Breast epithelium (tissue), 3 donors: ENCODE results near the gene RPS6KC1.

Experiments used
- POLR2A ChIP-seq: fragments of 450-650 bp; IDR thresholded peaks from one replicate; pipeline ENCODE4 v1.6.1; 2016; ENCODE audit warnings: antibody characterized with exemption, mild to moderate bottlenecking, moderate library complexity
- POLR2AphosphoS5 ChIP-seq, 3 donors: sonication (generic); formaldehyde crosslinking; IDR thresholded peaks; one replicate each; pipeline ENCODE4 v1.6.1; 2017; ENCODE audit warnings: antibody characterized with exemption in 3 of 3
- TF ChIP-seq, protein P1 (sequence below), 3 donors: fragments of 450-650 bp; IDR thresholded peaks; one replicate each; pipeline ENCODE4 v1.5.1; 2016 to 2017; ENCODE audit warnings: antibody characterized with exemption in 3 of 3, mild to moderate bottlenecking in 3 of 3, moderate library complexity in 3 of 3

DNA sequence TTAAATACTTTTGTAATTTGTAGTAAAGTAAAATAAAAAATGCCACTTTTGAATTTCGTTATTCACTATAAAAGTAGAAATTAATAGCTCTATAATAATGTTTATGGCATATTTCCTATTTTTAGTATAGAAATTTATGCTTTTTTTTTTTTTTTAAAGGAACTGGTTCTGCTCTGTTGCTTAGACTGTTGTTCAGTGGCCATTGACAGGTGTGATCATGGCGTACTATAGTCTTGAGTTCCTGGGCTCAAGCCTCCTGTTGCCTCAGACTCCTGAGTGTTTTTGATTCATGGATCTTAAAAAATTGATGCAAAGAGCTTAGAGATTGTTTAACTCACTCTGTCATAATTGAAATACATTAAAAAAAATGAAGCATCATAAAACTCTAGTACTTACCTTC is 53.6 kb downstream of the RPS6KC1 start:
- no peak for TF ChIP-seq POLR2A
- TF ChIP-seq, protein P1, sequence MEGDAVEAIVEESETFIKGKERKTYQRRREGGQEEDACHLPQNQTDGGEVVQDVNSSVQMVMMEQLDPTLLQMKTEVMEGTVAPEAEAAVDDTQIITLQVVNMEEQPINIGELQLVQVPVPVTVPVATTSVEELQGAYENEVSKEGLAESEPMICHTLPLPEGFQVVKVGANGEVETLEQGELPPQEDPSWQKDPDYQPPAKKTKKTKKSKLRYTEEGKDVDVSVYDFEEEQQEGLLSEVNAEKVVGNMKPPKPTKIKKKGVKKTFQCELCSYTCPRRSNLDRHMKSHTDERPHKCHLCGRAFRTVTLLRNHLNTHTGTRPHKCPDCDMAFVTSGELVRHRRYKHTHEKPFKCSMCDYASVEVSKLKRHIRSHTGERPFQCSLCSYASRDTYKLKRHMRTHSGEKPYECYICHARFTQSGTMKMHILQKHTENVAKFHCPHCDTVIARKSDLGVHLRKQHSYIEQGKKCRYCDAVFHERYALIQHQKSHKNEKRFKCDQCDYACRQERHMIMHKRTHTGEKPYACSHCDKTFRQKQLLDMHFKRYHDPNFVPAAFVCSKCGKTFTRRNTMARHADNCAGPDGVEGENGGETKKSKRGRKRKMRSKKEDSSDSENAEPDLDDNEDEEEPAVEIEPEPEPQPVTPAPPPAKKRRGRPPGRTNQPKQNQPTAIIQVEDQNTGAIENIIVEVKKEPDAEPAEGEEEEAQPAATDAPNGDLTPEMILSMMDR (IDR thresholded peaks at IDR 0.05), result no peak
- no peak for TF ChIP-seq POLR2AphosphoS5 (IDR thresholded peaks at IDR 0.05)
